Tibial nerve (tissue), 4 donors: ENCODE results near the gene CA10. TPM values are rescaled to one million over a fixed set of nuclear protein-coding genes. Genes with fewer than 3 reads are reported as not detected.

Experiments used
- DNase-seq, 2 donors: peaks; one replicate each; pipeline ENCODE4 v3.0.0-alpha.2; 2019; ENCODE audit warnings: low spot score in 2 of 2
- H3K27ac ChIP-seq, 4 donors: fragments of 200-600 bp; sonication (generic) in 3 of 4; one replicate each; pipeline ENCODE4 v1.5.1; 2017 to 2019; ENCODE audit warnings: mild to moderate bottlenecking in 1 of 4
- H3K27me3 ChIP-seq, 2 donors: fragments of 200-600 bp; sonication (generic) in 1 of 2; one replicate each; pipeline versions ENCODE4 v1.5.1 to v1.6.0; 2017 to 2019
- H3K36me3 ChIP-seq, 3 donors: fragments of 200-600 bp; sonication (generic); one replicate each; pipeline ENCODE4 v1.5.1; 2018 to 2019
- H3K4me1 ChIP-seq, 4 donors: fragments of 200-600 bp; sonication (generic) in 3 of 4; one replicate each; pipeline ENCODE4 v1.5.1; 2017 to 2019
- H3K4me3 ChIP-seq, 4 donors: fragments of 200-600 bp; sonication (generic) in 3 of 4; one replicate each; pipeline ENCODE4 v1.5.1; 2017 to 2019; ENCODE audit warnings: mild to moderate bottlenecking in 1 of 4, moderate library complexity in 1 of 4
- H3K9me3 ChIP-seq, 4 donors: fragments of 200-600 bp; sonication (generic) in 3 of 4; one replicate each; pipeline ENCODE4 v1.5.1; 2017 to 2019
- EP300 ChIP-seq, 2 donors: sonication (generic); formaldehyde crosslinking; IDR thresholded peaks; one replicate each; pipeline ENCODE4 v1.6.1; 2017; ENCODE audit warnings: antibody characterized with exemption in 2 of 2, mild to moderate bottlenecking in 1 of 2
- POLR2A ChIP-seq, 2 donors: fragments of 450-650 bp; IDR thresholded peaks; one replicate each; pipeline ENCODE4 v1.6.1; 2017; ENCODE audit warnings: antibody characterized with exemption in 2 of 2, mild to moderate bottlenecking in 2 of 2, moderate library complexity in 2 of 2
- WGBS, 2 donors: methylation state at CpG; one replicate each; pipeline ENCODE4 v1.1.5; 2018; 5-methylcytosine and 5-hydroxymethylcytosine counted together
- total RNA-seq, 4 donors: library from RNA; depleted of rRNA; stranded (reverse); fragments of >200 nt; gene quantifications; one replicate each; pipeline ENCODE4 v1.1.0, GENCODE V29; 2016
- TF ChIP-seq, protein P1 (sequence below), 5 experiments: fragments of 200-600 bp in 3 of 5; fragments of 450-650 bp in 2 of 5; sonication (generic) in 3 of 5; IDR thresholded peaks; one replicate each; pipeline ENCODE4 v1.5.1; 2016 to 2019; ENCODE audit warnings: antibody characterized with exemption in 5 of 5, mild to moderate bottlenecking in 3 of 5, moderate library complexity in 2 of 5

CA10 gene
- total RNA-seq, 4 donors from 2014 or later = not detected

DNA sequence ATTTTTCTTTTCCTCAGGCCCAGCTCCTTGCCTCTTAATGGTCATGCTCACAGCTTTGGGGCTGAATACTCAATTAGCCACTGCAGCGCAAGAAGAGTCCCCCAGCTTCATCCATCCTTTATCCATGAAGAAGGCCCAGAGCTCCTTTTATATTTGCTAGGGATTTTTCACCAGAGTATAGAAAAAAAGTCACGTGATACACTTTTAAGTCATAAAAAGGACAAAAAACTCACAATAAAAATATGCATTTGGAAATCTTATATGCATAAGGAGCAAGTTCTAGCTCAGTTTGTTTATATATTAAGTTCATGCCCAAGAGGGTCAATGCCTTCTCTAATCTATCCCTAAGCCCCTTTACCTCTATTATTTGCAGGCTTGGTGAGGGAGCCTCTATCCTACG lies 254.1 kb downstream of the CA10 start:
- Histone ChIP-seq H3K36me3 (no peaks in the 10 kb centered on the region), H3K27me3 (no peaks in the 10 kb centered on the region), H3K4me3 (no peak overlapping the region), H3K4me1 (no peaks in the 10 kb centered on the region), H3K27ac (no peak overlapping the region), H3K9me3 (no peaks in the 10 kb centered on the region)
- TF ChIP-seq EP300 (IDR thresholded peaks at IDR 0.05) (no peak), POLR2A (IDR thresholded peaks at IDR 0.05) (no peak)
- TF ChIP-seq, protein P1, sequence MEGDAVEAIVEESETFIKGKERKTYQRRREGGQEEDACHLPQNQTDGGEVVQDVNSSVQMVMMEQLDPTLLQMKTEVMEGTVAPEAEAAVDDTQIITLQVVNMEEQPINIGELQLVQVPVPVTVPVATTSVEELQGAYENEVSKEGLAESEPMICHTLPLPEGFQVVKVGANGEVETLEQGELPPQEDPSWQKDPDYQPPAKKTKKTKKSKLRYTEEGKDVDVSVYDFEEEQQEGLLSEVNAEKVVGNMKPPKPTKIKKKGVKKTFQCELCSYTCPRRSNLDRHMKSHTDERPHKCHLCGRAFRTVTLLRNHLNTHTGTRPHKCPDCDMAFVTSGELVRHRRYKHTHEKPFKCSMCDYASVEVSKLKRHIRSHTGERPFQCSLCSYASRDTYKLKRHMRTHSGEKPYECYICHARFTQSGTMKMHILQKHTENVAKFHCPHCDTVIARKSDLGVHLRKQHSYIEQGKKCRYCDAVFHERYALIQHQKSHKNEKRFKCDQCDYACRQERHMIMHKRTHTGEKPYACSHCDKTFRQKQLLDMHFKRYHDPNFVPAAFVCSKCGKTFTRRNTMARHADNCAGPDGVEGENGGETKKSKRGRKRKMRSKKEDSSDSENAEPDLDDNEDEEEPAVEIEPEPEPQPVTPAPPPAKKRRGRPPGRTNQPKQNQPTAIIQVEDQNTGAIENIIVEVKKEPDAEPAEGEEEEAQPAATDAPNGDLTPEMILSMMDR (IDR thresholded peaks at IDR 0.05) = no peak
- DNase-seq = no peak
- 81 to 89% methylated on average over 3 of the region's 3 CpGs for whole genome bisulfite sequencing, 2 donors

DNA sequence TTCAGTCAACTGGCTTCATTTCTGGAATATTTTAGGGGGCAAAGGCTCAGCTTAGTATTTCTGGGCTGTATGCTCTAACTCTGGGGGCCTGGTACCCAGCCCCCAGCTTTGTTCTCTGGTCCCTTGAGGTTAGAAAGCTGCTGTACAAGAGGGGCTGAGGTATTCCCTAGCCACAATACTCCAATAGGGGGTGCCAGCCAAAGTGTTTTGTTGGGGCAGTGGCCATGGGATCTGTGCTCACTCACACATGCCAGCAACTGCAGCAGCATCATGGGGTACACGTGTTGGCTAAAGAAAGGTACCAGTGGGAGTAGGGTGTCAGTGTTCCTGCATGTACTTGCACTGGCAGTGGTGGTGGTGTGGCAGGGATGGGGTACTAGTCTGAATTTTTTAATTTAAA lies 257.3 kb downstream of the CA10 start:
- no peak for TF ChIP-seq POLR2A (IDR thresholded peaks at IDR 0.05)

DNA sequence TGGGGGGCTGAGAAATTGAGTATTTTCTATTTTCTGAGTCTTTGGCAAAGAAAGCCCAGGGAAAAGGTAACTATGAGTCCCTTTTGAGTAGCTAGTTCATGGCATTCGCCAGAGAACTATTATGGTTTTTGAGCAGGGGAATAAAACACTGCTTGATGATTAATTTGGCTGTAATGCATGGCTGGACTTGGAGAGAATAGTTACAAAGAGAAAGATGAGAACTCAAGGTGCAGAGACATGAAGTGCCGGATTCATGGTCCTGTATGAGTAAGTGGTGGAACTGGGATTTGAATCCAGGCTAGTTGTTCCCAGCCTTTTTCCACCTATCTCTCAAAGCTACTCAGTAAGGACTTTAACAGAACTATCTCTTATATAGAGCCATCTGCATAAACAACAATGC lies 266.6 kb downstream of the CA10 start:
- 80 to 94% methylated on average over 2 of the region's 2 CpGs for WGBS, 2 donors
- TF ChIP-seq, protein P1 (IDR thresholded peaks at IDR 0.05) = no peak
- Histone ChIP-seq H3K4me1 (no peaks in the 10 kb centered on the region), H3K27me3 (no peaks in the 10 kb centered on the region), H3K36me3 (no peaks in the 10 kb centered on the region), H3K27ac (no peak overlapping the region), H3K4me3 (no peak overlapping the region), H3K9me3 (no peaks in the 10 kb centered on the region)
- DNase-seq = no peak

More for the DNA sequence above, 257.3 kb downstream of the CA10 start:
- Histone ChIP-seq H3K27ac (no peak overlapping the region), H3K27me3 (no peaks in the 10 kb centered on the region), H3K9me3 (peaks cover 0 to 3% (median 0%) of the 10 kb centered on the region in 4 donors), H3K36me3 (no peaks in the 10 kb centered on the region), H3K4me3 (no peak overlapping the region), H3K4me1 (no peaks in the 10 kb centered on the region)
- no peak for DNase-seq
- 17 to 70% methylated on average over 1 of the region's 1 CpG for WGBS, 2 donors

DNA sequence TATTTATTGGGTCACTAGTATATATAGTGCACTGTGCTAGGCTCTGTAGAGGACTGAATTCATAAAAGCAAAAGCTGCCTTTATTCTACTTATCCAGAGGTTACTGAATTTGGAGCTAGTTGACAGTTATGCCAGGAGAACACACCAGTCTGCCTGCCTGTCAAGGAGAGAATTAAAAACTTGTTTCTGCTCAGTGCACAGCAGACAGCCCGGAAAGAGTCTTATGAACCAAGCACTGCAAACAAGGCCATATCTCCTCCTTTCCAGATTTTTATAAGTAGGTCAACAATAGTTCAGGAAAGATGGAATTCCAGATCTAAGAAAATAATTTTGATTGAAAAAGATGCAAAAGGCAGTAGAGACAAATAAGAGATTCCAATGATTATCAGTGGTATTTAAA lies 267.8 kb downstream of the CA10 start:
- Histone ChIP-seq H3K9me3 (no peaks in the 10 kb centered on the region), H3K4me1 (no peaks in the 10 kb centered on the region), H3K36me3 (no peaks in the 10 kb centered on the region), H3K4me3 (no peak overlapping the region), H3K27me3 (no peaks in the 10 kb centered on the region), H3K27ac (no peak overlapping the region)
- DNase-seq = no peak
- WGBS, 2 donors = 88 to 100% methylated on average over 1 of the region's 1 CpG
- TF ChIP-seq POLR2A (IDR thresholded peaks at IDR 0.05) = no peak

DNA sequence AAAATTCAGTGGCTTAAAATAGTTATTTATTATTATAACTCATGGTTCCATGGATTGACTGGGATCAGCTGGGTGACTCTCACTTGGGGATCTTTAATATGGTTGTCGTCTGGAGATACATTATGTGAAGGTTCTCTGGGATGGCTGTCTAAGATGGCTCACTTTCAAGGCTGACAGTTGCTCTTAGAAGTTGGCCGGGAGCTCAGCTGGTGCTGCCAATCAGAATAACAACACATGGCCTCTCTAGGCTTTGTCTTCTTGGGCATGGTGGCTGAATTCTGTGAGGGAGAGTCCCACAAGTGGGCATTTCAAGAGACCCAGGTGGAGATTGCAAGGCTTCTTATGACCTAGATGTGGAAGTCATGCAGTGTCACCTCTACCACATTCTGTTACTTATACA lies 269.7 kb downstream of the CA10 start:
- no peak for TF ChIP-seq EP300 (IDR thresholded peaks at IDR 0.05)
- TF ChIP-seq, protein P1 (IDR thresholded peaks at IDR 0.05) = no peak
- no peak for TF ChIP-seq POLR2A (IDR thresholded peaks at IDR 0.05)
- H3K9me3 ChIP-seq = no peaks in the 10 kb centered on the region
- no peaks in the 10 kb centered on the region for H3K36me3 ChIP-seq
- 79 to 94% methylated on average over 2 of the region's 2 CpGs for WGBS, 2 donors
- no peaks in the 10 kb centered on the region for H3K4me1 ChIP-seq
- H3K27me3 ChIP-seq = no peaks in the 10 kb centered on the region
- no peak overlapping the region for H3K27ac ChIP-seq
- H3K4me3 ChIP-seq = no peak overlapping the region
- no peak for DNase-seq

DNA sequence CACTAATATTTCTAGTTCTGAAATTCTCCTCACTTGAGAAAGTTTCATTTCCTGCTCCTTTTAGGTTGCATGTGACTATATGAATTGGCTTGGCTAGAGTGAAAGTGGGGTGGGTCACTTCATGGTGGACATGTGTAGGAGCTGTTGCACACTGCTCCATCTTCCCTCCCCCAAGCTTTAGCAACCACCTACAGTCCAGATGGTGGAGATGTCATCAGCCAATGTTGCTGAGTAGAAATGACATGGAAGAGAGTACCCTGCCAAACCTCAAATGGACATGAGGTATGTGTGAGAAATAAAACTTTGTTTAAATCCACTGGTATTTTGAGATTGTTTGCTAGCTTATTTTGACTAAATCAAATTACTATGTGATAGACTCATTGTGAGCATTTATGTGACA lies 281.5 kb downstream of the CA10 start:
- no peaks in the 10 kb centered on the region for H3K36me3 ChIP-seq
- H3K4me3 ChIP-seq = no peak overlapping the region
- TF ChIP-seq EP300 (IDR thresholded peaks at IDR 0.05) (no peak), POLR2A (IDR thresholded peaks at IDR 0.05) (no peak)
- TF ChIP-seq, protein P1 (IDR thresholded peaks at IDR 0.05) = no peak
- no peaks in the 10 kb centered on the region for H3K27me3 ChIP-seq
- H3K27ac ChIP-seq = no peak overlapping the region
- no peak for DNase-seq
- H3K9me3 ChIP-seq = no peaks in the 10 kb centered on the region
- H3K4me1 ChIP-seq = no peaks in the 10 kb centered on the region
